Lower lobe of right lung (tissue), 2 donors: Measurements from ENCODE around the gene ACAP2. TPM values are rescaled to one million over a fixed set of nuclear protein-coding genes. Genes with fewer than 3 reads are reported as not detected.

Source experiments
- ATAC-seq, 2 donors: fragments of 200-7000 bp; cut with Tn5 transposase; one replicate each; pipeline ENCODE4 v1.9.1; 2020 to 2022; ENCODE audit warnings: mild to moderate bottlenecking in 2 of 2, moderate library complexity in 2 of 2
- DNase-seq: peaks from one replicate; pipeline ENCODE4 v3.0.0-alpha.2; 2020
- H3K27ac ChIP-seq: fragments of 200-600 bp; one replicate; pipeline ENCODE4 v1.8.0; 2022
- H3K27me3 ChIP-seq: fragments of 200-600 bp; one replicate; pipeline ENCODE4 v1.8.0; 2022; ENCODE audit warnings: low read depth
- H3K36me3 ChIP-seq: fragments of 200-600 bp; one replicate; pipeline ENCODE4 v1.8.0; 2022; ENCODE audit warnings: mild to moderate bottlenecking
- H3K4me1 ChIP-seq: fragments of 200-600 bp; one replicate; pipeline ENCODE4 v1.8.0; 2022
- H3K4me3 ChIP-seq: fragments of 200-600 bp; one replicate; pipeline ENCODE4 v1.8.0; 2022; ENCODE audit warnings: mild to moderate bottlenecking
- H3K9me3 ChIP-seq: fragments of 200-600 bp; one replicate; pipeline ENCODE4 v1.8.0; 2022
- intact Hi-C: fragments of 100-400 bp; cut with DNase I; formaldehyde crosslinking; loops from one replicate; pipeline ENCODE4 v1.11.0; 2022
- total RNA-seq: library from RNA; stranded (reverse); fragmentation: NEBNext Ultra II Directional; extraction: Animal tissue kit (Norgen Biotek cat#: 25700); gene quantifications from one replicate; pipeline ENCODE4 v1.2.1, GENCODE V29; 2021
- TF ChIP-seq, protein P1 (sequence below): fragments of 200-600 bp; IDR thresholded peaks from one replicate; pipeline ENCODE4 v1.8.0; 2022; ENCODE audit warnings: antibody characterized with exemption, mild to moderate bottlenecking
- donor health status: DM: no; HTN: yes; CAD: no; lungs with severe emphysema.

ACAP2 gene
- total RNA-seq, 1 donor from 2014 or later: 68.9 TPM

DNA sequence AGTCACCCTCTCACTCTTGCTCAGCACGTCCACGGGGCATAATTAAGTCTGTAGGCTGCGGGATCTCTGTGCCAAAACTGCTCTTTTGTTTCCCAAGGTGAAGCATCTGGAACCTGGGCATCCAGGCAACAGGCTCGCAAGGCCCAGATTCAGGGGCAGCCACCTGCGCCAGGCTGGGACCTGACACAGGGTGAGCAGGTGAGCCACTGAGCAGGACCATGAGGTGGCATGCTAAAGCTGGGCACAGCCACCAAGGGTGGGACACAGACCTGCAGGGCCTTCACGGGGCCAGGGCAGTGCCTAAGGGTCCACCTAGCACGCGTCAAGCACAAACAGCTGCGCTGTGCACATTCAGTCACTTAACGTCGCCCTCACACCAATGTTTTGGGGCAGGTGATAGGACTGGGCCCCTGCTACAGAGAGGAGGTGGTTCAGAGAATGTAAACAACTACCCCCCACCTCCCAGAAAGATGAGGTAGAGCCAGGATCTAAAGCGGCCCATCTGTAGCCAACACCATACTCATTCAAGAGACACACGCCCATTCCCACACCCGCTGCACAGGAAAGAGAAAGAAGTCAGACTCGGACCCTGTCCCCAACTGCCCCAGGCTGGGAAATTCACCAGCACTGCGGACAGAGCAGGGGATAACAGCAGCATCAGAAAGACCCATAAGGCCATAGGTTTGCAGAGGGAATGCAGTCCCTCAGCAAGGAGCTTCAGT, 188.2 kb downstream of the ACAP2 start:
- TF ChIP-seq, protein P1, sequence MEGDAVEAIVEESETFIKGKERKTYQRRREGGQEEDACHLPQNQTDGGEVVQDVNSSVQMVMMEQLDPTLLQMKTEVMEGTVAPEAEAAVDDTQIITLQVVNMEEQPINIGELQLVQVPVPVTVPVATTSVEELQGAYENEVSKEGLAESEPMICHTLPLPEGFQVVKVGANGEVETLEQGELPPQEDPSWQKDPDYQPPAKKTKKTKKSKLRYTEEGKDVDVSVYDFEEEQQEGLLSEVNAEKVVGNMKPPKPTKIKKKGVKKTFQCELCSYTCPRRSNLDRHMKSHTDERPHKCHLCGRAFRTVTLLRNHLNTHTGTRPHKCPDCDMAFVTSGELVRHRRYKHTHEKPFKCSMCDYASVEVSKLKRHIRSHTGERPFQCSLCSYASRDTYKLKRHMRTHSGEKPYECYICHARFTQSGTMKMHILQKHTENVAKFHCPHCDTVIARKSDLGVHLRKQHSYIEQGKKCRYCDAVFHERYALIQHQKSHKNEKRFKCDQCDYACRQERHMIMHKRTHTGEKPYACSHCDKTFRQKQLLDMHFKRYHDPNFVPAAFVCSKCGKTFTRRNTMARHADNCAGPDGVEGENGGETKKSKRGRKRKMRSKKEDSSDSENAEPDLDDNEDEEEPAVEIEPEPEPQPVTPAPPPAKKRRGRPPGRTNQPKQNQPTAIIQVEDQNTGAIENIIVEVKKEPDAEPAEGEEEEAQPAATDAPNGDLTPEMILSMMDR: no peak
- H3K27me3 ChIP-seq: no peaks in the 10 kb centered on the region
- no peak for DNase-seq
- ATAC-seq: no peak
- intact Hi-C loops: no loop called here
- H3K4me3 ChIP-seq: no peak overlapping the region
- peaks cover 17% of the 10 kb centered on the region for H3K4me1 ChIP-seq
- no peaks in the 10 kb centered on the region for H3K36me3 ChIP-seq
- H3K27ac ChIP-seq: no peak overlapping the region
- no peaks in the 10 kb centered on the region for H3K9me3 ChIP-seq

DNA sequence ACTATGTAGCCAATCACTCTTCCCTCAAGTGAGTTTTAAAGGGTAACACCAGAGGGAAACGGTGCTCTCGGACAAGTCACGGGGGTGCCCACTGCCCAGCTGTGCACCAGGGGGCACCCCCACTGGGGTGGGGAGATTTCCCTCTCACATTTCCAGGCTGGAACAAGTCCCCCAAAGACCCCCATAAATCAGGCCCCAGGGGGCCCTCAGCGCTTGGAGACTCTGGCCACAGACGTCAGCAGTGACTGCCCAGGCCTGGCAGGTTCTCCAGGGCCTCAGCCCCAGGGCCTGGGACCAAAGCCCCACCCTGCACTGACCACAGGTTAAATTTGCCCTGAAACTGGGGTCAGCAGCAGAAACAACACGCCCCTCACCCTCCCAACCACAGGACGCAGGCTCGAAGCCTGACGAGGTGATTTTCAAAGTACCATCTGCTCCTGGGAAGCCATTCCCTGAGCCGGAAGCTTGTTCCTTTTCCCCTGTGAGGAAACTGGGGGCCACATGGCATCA, 188.8 kb downstream of the ACAP2 start:
- Histone ChIP-seq H3K9me3 (no peaks in the 10 kb centered on the region), H3K4me3 (no peak overlapping the region), H3K36me3 (no peaks in the 10 kb centered on the region), H3K27me3 (no peaks in the 10 kb centered on the region), H3K4me1 (peaks cover 11% of the 10 kb centered on the region), H3K27ac (no peak overlapping the region)
- intact Hi-C loops: no loop called here
- TF ChIP-seq, protein P1: no peak
- ATAC-seq (no peak), DNase-seq (no peak)

DNA sequence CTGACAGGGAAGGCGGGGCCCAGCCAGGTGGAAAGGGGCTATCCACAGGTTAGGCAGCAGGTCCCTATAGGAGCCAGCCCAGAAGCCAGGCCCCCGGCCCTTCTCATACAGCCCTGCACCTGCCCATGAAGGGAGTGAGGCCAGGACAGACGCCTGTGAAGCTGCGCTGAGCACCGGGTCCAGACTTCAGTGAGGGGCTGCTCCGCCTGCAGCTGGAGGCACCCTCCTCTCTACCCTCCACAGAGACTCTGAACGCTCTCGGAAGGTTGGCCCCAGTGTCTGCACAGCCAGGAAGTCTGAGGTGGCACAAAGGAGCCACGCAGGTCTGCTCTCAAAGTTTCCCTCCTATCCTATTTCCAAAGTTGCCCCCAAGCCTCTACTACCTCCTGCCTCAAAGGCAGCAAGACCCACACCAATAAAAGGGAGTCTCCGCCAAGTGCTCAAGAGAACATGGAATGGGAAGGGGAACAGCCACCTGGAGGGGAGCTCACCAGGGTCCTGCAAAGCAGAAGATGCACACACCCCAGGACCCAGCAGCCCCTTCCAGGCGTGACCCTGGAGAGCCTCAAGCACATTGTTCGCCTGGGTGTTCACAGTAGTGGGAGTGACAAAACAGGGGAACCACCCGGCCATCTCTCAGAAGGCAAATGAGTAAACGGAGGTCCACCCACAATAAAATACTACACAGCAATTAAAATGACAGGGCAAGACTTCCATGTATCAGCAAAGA, 191.3 kb downstream of the ACAP2 start:
- TF ChIP-seq, protein P1: no peak
- intact Hi-C loops: no loop called here
- Histone ChIP-seq H3K27me3 (no peaks in the 10 kb centered on the region), H3K4me1 (no peaks in the 10 kb centered on the region), H3K27ac (no peak overlapping the region), H3K4me3 (no peak overlapping the region), H3K36me3 (no peaks in the 10 kb centered on the region), H3K9me3 (no peaks in the 10 kb centered on the region)
- ATAC-seq (no peak), DNase-seq (no peak)

DNA sequence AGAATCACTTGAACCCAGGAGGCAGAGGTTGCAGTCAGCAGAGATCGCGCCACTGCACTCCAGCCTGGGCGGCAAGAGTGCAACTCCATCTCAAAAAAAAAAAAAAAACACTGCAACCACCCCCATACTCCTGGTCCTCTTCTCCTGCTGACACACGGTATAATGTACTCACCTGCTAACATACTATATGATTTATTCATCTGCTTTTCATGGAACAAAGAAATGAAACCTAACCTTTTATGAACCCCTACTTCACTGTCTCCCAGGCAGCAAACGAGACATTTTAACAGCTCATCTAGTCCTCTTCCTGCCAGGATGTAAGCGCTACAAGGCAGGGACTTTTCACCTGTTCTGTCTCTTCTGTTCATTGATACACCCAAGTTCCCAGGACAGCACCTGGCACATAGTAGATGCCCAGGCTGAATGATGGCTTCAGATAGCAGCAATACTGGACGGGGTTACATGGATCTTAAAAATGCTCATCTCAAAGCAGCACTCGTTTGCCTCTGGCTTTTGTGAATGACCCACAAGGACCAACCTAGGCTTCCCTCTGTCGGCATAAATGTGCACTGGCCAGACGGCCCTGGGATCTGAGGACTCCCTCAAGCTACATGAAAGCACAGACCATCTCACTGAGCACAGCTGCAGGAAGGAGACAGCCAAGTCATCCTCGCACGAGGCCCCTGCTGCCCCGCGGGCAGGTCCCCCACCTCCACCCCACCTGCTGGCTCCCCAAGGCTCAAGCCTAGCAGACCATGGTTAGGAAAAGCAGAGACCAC, 192.2 kb downstream of the ACAP2 start:
- H3K36me3 ChIP-seq: no peaks in the 10 kb centered on the region
- no peak overlapping the region for H3K4me3 ChIP-seq
- TF ChIP-seq, protein P1: peak; percentile 27
- peak in 1 of 2 donors; percentile 14 for ATAC-seq
- DNase-seq: no peak
- H3K9me3 ChIP-seq: no peaks in the 10 kb centered on the region
- no peaks in the 10 kb centered on the region for H3K27me3 ChIP-seq
- intact Hi-C loops: no loop called here
- H3K27ac ChIP-seq: no peak overlapping the region
- H3K4me1 ChIP-seq: no peaks in the 10 kb centered on the region

DNA sequence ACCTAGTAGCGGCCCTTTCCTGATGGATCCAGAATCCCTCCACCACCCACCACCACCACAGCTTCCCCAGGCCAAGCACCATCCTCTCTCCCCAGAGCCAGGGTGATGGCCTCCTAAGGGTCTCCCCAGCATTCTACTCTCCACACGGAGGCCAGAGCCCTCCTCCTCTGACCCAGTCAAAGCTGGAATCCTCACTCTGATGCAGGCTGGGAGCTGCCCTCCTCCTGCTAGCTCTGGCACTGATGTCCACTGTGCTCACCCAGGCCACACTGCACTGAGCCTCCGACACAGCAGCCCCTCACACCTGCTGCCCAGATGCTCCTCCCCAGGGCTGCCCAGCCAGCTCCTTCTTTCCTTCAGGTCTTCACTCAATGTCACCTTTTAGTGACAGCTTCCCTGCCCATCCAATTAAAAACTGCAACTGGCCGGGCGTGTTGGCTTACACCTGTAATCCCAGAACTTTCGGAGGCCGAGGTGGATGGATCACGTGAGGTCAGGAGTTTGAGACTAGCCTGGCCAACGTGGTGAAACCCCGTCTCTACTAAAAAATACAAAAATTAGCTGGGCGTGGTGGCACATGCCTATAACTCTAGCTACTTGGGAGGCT, 192.9 kb downstream of the ACAP2 start:
- Histone ChIP-seq H3K27ac (no peak overlapping the region), H3K4me1 (no peaks in the 10 kb centered on the region), H3K9me3 (no peaks in the 10 kb centered on the region), H3K36me3 (no peaks in the 10 kb centered on the region), H3K27me3 (no peaks in the 10 kb centered on the region), H3K4me3 (no peak overlapping the region)
- TF ChIP-seq, protein P1: no peak
- ATAC-seq (no peak), DNase-seq (no peak)
- intact Hi-C loops: no loop called here
